ENCODE results near the gene NIM1K.

DNA sequence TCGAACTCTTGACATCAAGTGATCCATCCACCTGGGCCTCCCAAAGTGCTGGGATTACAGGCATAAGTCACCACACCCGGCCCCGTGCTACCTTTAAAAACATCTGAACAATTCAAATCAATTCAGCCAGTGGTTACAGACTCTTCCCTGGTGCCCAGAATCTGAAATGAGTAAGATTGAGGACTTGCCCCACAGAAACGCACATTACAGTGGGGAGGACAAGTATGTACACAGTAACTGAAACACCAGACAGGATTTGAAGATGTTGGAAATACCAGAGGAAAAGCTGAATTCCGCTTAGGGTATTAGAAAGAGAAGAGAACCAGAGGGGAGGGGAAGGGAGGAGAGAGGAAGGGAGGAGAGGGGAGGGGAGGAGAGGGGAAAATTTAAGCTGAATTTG, 17.8 kb downstream of the NIM1K start:
- TF ChIP-seq EP300 (IDR thresholded peaks at IDR 0.05; ENCODE audit: borderline replicate concordance in 1 of 2, low read depth in 1 of 2, low read length in 1 of 2) (no peak), RXRA (IDR thresholded peaks at IDR 0.05; ENCODE audit: borderline replicate concordance, low read depth) (no peak), GATA2 (CRISPR knock-in tag; IDR thresholded peaks at IDR 0.05) (no peak)
- TF ChIP-seq, protein P1, sequence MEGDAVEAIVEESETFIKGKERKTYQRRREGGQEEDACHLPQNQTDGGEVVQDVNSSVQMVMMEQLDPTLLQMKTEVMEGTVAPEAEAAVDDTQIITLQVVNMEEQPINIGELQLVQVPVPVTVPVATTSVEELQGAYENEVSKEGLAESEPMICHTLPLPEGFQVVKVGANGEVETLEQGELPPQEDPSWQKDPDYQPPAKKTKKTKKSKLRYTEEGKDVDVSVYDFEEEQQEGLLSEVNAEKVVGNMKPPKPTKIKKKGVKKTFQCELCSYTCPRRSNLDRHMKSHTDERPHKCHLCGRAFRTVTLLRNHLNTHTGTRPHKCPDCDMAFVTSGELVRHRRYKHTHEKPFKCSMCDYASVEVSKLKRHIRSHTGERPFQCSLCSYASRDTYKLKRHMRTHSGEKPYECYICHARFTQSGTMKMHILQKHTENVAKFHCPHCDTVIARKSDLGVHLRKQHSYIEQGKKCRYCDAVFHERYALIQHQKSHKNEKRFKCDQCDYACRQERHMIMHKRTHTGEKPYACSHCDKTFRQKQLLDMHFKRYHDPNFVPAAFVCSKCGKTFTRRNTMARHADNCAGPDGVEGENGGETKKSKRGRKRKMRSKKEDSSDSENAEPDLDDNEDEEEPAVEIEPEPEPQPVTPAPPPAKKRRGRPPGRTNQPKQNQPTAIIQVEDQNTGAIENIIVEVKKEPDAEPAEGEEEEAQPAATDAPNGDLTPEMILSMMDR (IDR thresholded peaks at IDR 0.05) = no peak
